Measurements from ENCODE around the gene SORL1.

Gene SORL1

DNA sequence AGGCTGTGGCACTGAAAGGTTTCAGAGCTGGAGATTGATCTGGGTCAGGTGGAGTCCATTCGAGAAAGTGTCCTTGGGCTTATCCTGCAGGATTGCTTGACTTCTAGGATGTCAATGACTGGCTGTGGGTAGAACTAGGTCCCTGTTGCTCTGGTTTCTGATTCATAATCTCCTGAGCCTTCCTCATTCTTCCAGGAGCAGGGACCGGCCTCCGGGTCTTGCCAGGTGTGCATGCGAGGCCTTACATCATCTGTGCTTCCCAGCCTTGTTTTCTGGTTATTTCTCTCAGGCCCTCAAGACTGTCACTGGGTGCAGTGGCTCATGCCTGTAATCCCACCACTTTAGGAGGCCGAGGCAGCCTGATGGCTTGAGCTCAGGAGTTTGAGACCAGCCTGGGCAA lies 33.9 kb downstream of the SORL1 start:
- TF ChIP-seq, protein P1, sequence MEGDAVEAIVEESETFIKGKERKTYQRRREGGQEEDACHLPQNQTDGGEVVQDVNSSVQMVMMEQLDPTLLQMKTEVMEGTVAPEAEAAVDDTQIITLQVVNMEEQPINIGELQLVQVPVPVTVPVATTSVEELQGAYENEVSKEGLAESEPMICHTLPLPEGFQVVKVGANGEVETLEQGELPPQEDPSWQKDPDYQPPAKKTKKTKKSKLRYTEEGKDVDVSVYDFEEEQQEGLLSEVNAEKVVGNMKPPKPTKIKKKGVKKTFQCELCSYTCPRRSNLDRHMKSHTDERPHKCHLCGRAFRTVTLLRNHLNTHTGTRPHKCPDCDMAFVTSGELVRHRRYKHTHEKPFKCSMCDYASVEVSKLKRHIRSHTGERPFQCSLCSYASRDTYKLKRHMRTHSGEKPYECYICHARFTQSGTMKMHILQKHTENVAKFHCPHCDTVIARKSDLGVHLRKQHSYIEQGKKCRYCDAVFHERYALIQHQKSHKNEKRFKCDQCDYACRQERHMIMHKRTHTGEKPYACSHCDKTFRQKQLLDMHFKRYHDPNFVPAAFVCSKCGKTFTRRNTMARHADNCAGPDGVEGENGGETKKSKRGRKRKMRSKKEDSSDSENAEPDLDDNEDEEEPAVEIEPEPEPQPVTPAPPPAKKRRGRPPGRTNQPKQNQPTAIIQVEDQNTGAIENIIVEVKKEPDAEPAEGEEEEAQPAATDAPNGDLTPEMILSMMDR (conservative IDR thresholded peaks at IDR 0.05; ENCODE audit: control insufficient read depth, insufficient read depth, low read depth, low read length), result no peak
- no peak overlapping the region for H3K4me3 ChIP-seq (ENCODE audit: control insufficient read depth, low read depth, low read length)
- DNase-seq (ENCODE audit: low read depth), result no peak

DNA sequence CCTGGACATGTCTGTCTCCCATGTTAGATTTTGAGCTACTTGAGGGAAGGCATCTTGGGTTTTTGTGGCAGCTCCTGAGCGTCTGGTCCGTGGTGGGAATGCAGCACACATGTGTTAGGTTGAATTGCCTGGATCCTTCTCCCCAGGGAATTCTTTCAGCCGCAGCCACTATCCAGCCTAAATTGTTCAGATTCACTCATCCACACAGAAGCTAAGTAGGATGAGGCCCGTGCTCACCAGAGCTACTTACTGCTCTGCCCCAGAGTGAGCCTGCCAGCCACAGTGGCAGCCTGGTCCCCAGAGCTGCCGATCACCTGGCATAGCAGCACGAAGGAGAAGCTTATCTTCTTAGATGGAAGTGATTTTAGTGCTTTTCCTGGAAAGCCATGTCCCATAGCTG lies 35.1 kb downstream of the SORL1 start:
- TF ChIP-seq, protein P1 (conservative IDR thresholded peaks at IDR 0.05; ENCODE audit: control insufficient read depth, insufficient read depth, low read depth, low read length), result no peak
- no peak overlapping the region for H3K4me3 ChIP-seq (ENCODE audit: control insufficient read depth, low read depth, low read length)
- DNase-seq (ENCODE audit: low read depth), result no peak

DNA sequence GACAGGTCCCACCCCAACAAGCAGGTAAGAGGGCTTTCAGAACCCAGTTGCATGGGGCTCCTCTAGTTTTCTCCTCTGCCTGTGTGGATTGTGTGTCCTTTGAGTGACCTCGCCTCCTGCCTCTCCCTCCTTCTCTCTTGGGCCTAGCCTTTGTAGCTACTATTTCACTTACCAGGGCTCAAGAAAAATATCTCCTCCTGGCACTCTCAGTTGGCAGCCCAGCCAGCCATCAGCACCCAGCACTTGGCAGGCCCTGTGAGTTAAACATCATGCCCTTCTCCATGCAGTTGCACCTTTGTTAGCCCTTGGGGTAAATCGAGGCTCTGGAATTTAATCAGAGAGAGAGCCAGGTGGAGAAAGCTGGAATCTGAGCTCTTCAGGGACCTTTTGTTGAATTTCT lies 36.1 kb downstream of the SORL1 start:
- TF ChIP-seq, protein P1 (conservative IDR thresholded peaks at IDR 0.05; ENCODE audit: control insufficient read depth, insufficient read depth, low read depth, low read length), result no peak
- DNase-seq (ENCODE audit: low read depth), result no peak

DNA sequence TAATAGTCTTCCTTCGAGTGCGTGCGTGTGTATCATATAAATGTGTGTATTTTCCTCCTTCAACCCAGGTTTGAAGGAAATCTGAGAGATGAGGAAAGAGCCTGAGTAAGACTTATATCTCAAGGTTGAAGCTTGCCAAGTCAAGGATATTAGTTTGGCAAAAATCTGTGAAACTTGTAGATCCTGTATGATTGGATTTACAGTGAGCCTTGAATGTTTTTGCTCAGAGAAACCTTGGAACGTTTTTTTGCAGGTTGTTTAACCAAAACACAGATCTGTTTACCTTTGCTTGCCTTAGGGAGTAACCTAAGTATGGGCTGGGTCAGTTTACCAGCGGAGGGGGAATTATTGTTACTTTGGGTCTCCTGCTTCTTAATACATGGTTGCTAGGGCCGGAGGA lies 36.5 kb downstream of the SORL1 start:
- no peak overlapping the region for H3K4me3 ChIP-seq (ENCODE audit: control insufficient read depth, low read depth, low read length)
- DNase-seq (ENCODE audit: low read depth), result no peak
- TF ChIP-seq, protein P1 (conservative IDR thresholded peaks at IDR 0.05; ENCODE audit: control insufficient read depth, insufficient read depth, low read depth, low read length), result no peak

More for the DNA sequence above, 36.1 kb downstream of the SORL1 start:
- no peak overlapping the region for H3K4me3 ChIP-seq (ENCODE audit: control insufficient read depth, low read depth, low read length)

DNA sequence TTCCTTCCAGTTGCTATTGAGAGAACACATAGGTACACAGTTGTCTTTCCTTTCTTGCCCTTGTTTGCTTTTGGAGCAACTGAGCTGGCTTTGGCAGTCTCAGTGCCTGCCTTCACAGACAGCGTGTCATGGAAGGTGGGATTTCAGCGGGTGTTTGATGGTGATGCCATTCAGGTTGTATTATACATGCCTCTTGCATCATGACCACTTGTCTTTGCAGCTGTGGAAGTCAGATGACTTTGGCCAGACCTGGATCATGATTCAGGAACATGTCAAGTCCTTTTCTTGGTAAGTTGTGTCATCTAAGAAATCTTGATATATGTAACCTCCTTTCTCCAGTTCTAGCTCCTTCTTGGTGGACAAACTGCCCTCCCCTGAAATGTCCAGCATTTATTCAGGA lies 37.7 kb downstream of the SORL1 start:
- no peak overlapping the region for H3K4me3 ChIP-seq (ENCODE audit: control insufficient read depth, low read depth, low read length)
- DNase-seq (ENCODE audit: low read depth), result no peak
- TF ChIP-seq, protein P1 (conservative IDR thresholded peaks at IDR 0.05; ENCODE audit: control insufficient read depth, insufficient read depth, low read depth, low read length), result no peak

DNA sequence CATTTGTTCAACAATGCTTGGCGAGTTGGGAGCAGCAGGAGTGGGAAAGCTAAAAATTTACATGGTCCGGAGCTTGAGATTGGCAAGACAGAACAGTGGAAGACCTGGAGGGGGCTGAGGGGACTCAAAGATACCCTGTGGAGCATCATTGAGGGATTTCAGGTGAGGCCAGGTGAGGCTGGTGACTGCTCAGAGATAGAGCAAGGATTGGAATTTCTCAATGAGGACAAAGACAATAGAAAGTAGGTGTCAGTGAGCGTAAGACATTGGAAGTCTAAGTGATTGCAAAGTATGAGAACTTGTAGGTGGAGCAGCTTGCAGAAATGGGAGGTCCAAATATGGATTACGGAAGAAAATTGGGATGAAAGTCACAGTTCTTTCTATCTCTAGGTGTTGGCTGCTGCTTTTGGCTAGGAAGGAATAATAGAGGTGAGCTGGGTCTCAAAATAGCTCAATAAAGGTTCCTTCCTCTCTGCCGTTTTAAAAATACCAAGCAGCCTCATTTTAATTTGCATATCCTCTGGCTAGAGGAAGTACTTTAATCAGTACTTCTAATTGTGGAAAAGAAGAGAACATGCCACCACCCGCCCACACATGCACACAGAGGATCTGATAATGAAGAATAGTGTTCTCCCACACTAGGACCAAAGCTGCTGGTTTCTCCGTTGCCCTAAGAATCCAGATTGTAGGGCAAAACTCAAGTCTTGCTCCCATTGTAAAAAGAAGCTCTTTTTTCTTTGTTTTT lies 42.4 kb downstream of the SORL1 start:
- TF ChIP-seq, protein P1 (conservative IDR thresholded peaks at IDR 0.05; ENCODE audit: control insufficient read depth, insufficient read depth, low read depth, low read length), result no peak
- no peak overlapping the region for H3K4me3 ChIP-seq (ENCODE audit: control insufficient read depth, low read depth, low read length)
- no peak for DNase-seq (ENCODE audit: low read depth)

All from fibroblast of mammary gland (primary cell).